Liver (tissue), 3 donors: Measurements from ENCODE around the gene BNIP1.

Experiments
- ATF3 ChIP-seq: IDR thresholded peaks from 2 replicates; pipeline ENCODE4 v1.6.1; 2016; ENCODE audit warnings: antibody characterized with exemption
- CTCF ChIP-seq: fragments of 150-350 bp; IDR thresholded peaks from 2 replicates; pipeline ENCODE4 v1.5.1; 2017; ENCODE audit warnings: improper control_type of control experiment, low read depth, low read length; ENCODE audit not compliant: missing input control
- EGR1 ChIP-seq, 2 donors: IDR thresholded peaks; 2 replicates each; pipeline ENCODE4 v1.6.1; 2016 to 2018; ENCODE audit warnings: antibody characterized with exemption in 2 of 2, low read depth in 2 of 2
- MAX ChIP-seq: IDR thresholded peaks from 2 replicates; pipeline ENCODE4 v1.6.1; 2016; ENCODE audit warnings: antibody characterized with exemption
- REST ChIP-seq: IDR thresholded peaks from 2 replicates; pipeline ENCODE4 v1.6.1; 2016; ENCODE audit warnings: antibody characterized with exemption, mild to moderate bottlenecking
- SP1 ChIP-seq: IDR thresholded peaks from 2 replicates; pipeline ENCODE4 v1.6.1; 2018; ENCODE audit warnings: antibody characterized with exemption, mild to moderate bottlenecking
- TAF1 ChIP-seq: conservative IDR thresholded peaks from 2 replicates; pipeline ENCODE4 v1.6.1; 2016; ENCODE audit warnings: antibody characterized with exemption, mild to moderate bottlenecking
- donor health status: healthy.
- donor health status: healthy.

GRCh38 chr5:173144200-173145176 lies at the start of gene BNIP1:
- TF ChIP-seq CTCF (peak; percentile 92), REST (peak; percentile 65), TAF1 (no peak), SP1 (peak; percentile 63), EGR1 (IDR thresholded peaks at IDR 0.05; ENCODE audit: low read depth in 2 of 2) (no peak), MAX (peak; percentile 54), ATF3 (peak; percentile 51)
